Measurements from ENCODE around the gene ZNF124.
"Not testable (repeated sequence)": the region's sequence is repeated elsewhere in the genome, so short reads cannot be mapped to it uniquely, and the experiment has no call there.

The ZNF124 gene

GRCh38 chr1:247171875-247172563 is at the start of gene ZNF124:
ZNF124 (minus strand) TSS chr1:247172020; CDS start chr1:247171877, 143 bp downstream.
- peak; percentile 47 to 60 for DNase-seq

DNA sequence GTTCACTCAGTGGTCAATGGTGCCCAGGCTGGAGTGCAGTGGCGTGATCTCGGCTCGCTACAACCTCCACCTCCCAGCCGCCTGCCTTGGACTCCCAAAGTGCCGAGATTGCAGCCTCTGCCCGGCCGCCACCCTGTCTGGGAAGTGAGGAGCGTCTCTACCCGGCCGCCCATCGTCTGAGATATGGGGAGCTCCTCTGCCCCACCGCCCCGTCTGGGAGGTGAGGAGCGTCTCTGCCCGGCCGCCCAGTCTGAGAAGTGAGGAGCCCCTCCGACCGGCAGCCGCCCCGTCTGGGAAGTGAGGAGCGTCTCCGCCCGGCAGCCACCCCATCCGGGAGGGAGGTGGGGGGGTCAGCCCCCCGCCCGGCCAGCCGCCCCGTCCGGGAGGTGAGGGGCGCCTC is 48.5 kb upstream of the ZNF124 start:
- DNase-seq = not testable (repeated sequence)

DNA sequence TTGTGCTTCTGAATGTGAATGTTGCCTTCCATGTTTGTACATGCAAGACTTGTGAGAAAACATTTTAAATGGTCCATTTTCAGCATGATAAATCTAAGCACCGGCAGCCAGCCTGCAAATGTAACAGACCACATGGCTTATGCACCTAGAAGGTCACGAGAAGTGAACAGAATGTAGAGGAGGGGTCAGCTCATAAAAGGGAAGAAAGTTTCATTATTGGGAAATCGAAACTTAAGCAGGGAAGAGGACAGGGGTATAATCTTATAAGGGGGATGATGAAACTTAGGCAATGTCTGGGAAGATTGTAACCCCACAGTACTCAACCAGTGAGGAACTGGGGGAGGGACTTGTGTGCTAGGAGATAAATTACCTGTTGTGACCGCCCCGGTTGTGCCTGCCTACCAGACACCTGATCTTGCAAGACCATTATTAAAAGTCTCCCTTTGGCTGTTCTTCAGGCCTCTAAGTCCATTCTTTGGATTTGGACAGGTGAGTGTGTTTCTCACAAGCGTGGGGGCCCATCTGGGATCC is 46.4 kb upstream of the ZNF124 start:
- DNase-seq = no peak

GRCh38 chr1:247216261-247216660 is 44.4 kb upstream of the ZNF124 start:
- no peak for DNase-seq

DNA sequence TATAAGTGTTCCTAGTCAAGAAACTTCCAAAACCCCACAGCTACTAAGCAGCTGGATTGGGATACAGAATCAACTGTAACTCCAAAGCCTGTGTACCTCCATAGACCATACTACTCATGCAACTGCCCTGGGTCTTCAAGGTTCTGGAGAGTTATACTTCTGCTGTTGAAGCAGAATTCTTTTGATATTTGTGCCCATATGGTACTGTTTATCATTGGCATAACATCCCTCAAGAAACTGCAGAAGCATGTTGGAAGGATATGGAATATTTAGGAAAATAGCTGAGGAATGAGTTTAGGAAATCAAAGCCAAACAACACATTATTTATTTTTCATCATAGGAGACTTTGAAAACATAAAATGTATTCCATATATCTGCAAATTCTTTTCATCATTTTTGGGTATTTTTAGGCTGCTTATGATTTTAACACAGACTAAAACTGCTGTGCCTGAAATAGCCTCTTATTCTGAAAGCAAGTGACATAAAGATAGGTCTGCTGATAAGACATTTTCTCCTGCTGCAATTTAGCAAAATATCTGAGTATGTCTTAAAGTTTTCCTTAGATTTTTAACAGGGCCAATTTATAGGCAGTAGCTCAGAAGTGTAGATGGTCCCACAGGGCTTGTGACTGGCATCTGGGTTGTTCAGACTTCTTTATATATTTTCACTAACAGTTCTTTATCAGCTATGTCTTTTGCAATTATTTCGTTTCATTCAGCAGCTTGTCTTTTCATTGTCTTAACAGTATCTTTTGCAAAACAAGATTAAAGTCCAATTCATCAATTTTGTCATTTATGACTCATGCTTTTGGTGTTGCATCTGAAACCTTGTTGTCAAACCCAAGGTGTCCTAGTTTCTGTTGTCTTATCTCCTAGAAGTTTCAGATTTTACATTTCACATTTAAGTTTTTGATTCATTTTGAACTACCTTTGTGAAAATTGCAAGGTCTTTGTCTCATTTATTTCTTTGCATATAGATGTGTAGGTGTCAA is 41.1 kb upstream of the ZNF124 start:
- DNase-seq = no peak

GRCh38 chr1:247212012-247212411 is 40.2 kb upstream of the ZNF124 start:
- DNase-seq = no peak

DNA sequence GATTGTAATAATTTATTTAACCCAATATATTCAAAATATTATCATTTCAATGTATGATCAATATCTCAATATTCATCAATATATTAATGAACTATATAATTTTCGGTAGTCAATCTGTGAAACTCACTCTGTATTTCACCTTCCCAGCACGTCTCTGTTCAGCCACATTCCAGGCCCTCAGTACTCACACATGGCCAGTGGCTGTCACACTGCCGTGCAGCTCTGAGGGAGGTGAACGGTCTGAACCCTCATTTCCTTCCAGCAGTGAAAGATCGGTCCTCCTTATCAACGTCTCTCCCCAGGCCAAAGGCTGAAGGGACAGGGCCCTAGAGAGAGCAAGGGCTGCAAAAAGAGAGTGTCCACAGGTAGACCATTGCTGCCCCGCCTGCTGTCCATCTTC is 39.5 kb upstream of the ZNF124 start:
- no peak for DNase-seq

- DNase-seq = peak; percentile 96 to 98
Observed at GRCh38 chr1:247210376-247211117, 38.7 kb upstream of the ZNF124 start.

DNA sequence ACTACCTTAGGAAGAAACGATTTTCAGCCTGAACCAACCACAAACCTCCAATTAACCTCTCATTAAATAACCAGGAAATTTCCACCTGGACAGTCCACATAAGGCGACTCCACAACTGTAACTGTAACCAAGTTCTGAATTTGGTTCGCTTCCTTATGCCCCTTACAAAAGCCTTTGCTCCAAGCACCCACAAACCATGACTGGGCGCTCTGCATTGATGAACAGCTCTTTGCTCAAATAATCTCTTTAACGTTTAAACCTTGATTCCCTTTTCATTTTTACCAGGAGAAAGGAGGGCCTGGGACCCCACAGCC is 38.2 kb upstream of the ZNF124 start:
- DNase-seq = peak; percentile 16 to 70

DNA sequence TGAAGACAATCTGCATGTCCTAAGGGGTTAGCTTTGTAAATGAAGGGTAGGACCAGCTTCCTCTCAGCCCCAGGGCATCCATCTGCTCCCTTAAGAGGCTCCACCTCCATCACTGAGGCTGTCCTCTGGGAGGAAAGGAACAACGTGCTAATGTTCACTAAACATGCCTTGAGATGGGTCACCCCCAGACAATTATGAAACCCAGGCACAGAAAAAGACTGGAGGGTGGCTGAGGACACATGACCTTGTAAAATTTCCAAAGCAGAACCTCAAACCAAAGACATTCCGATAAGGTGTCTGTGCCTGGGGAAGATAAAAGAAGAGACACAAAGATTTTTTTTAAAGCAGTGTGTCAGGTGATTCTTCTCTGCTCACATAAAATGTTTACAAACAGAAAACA is 37.6 kb upstream of the ZNF124 start:
- no peak for DNase-seq

DNA sequence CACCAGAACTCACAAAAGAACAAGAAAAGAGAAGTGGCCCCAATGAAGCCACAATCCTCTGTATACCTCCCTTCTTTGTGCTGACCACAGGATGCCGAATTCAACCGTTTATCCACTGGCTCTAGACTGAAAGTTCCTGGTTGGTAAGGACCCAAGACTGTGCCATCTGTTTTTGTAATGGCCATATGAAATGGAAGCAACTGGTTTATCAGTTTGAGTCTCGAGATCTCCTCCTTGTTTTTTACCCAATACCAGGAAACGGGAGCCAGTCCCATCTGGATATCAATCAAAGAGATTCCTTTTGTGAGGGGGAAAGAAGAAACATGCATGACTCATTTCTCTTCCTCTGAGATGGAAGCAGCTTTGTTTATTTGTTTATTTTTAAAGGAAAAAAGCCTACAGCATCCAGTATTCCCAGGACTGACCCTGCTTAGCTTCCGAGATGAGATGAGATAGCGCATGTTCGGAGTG is 32.4 kb upstream of the ZNF124 start:
- peak; percentile 20 to 22 for DNase-seq

DNA sequence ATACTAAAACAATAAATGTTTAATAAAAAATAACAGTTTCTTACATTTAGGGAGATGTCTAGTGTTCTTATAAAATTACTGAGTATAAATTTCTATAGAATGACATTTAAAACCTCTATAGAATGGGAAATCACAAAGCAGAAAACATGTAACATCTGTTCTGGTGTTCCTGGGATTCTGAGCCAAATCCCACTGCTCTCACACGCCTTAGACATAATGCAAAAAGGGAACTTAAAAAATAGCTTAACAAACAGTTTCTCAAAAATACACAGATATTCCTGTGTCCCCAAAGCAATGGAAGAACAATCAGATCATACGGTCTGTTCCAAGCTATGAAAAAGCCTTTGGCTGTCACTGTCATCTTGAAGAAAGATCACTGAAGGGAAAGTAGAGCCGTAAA is 27.0 kb upstream of the ZNF124 start:
- DNase-seq = no peak

- no peak for DNase-seq
Observed at GRCh38 chr1:247193958-247194357, 22.1 kb upstream of the ZNF124 start.

DNA sequence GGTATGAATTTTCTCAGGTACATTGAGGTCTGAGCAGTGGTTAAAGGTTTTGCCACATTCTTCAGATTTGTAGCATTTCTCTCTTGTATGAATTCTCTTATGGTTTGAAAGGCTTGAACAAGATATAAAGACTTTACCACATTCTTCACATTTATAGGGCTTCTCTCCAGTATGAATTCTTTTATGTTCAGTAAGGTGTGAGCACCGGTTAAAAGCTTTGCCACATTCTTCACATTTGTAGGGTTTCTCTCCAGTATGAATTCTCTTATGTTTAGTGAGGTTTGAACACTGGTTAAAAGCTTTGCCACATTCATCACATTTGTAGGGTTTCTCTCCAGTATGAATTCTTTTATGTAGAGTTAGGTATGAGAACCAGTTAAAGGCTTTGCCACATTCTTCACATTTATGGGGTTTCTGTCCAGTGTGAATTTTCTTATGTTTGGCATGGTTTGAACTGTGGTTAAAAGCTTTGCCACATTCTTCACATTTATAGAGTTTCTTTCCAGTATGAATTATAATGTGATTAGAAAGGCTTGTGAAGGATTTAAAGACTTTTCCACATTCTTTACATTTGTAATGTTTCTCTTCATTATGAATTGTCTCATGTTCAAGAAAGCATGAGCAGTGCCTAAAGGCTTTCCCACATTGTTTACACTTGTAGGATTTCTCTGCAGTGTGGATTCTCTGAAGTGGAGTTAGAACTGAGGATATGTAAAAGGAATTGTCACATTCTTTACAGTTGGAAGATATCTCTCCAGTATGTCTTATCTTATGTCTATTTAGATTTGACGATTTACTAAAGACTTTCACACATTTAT is 18.4 kb upstream of the ZNF124 start:
- DNase-seq = no peak

GRCh38 chr1:247185667-247186066 is 13.8 kb upstream of the ZNF124 start:
- no peak for DNase-seq

- no peak for DNase-seq
Observed at GRCh38 chr1:247184254-247184653, 12.4 kb upstream of the ZNF124 start.

GRCh38 chr1:247182994-247183393 is 11.2 kb upstream of the ZNF124 start:
- no peak for DNase-seq

DNA sequence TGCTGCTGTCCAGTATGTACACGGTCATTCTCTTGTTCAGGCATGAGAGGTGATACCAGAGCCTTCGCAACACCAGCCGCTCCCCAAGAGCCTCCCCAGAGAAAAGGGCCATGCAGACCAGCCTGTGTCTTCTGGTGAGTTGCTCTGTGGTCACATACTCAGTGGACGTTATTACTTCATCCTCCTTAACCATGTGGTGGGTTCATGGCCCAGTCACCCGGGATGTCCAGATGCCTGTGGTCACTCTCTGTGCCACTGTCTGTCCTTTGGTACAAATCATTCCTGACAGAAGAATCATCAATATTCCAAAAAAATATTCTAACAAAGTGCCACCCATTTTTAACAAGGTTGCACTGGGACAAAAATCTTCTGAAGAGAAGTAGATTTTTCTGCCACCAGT is 8.8 kb upstream of the ZNF124 start:
- DNase-seq = no peak

GRCh38 chr1:247177755-247178154 is 5.9 kb upstream of the ZNF124 start:
- no peak for DNase-seq

DNA sequence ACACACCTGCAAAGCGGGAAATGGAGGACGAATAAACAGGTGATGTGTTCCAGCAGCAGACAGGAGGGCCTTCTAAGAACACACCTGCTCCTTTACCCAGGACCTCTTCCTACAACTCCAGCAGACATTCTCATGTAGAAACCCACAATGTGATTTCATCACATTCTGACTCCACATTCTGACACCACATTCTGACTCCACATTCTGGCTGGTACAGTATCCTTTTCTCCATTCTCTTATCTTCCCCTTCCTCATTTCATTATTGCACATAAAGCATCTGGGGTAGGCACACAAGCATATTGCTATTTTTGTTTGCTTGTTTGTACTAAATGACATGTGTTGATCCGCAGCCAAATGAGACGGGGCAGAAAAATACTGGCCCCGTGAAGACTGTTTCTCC is 3.6 kb upstream of the ZNF124 start:
- peak; percentile 25 to 36 for DNase-seq

- peak; percentile 76 to 84 for DNase-seq
Observed at GRCh38 chr1:247173431-247173830, 1.6 kb upstream of the ZNF124 start.

DNA sequence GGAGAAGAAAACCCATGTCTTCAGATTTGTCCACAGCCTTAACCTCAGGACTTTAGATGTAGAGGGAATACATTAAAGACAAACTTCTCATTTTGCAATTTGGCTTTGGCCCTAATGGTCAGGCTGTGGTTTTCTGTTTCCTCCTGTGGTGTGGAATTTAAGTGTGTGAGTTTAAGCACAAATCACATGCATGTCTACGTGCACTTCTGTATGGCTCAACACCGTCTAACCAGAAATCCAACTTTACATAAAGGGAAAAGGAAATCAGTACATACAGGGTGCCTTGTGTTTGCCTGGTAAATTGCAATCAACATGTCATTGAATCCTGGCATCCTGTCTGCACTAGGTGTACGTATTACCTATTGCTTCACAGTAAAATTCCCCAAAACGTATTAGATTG is 1.2 kb upstream of the ZNF124 start:
- DNase-seq = peak; percentile 62 to 73
